NOMO-1 treated with DMSO at 0.1 percent for 48 hours (cell line): ENCODE results near the gene MACF1.

ENCODE experiments used
- DNase-seq: peaks from one replicate; lab custom pipeline; 2025; ENCODE audit not compliant: unreplicated experiment; lab: John Stamatoyannopoulos, UW

The MACF1 gene

GRCh38 chr1:39294531-39294930 lies 90.0 kb downstream of the MACF1 start:
- DNase-seq: no peak

- no peak for DNase-seq
Measured at GRCh38 chr1:39295901-39296300, 91.4 kb downstream of the MACF1 start.

- no peak for DNase-seq
Measured at GRCh38 chr1:39297551-39297950, 93.1 kb downstream of the MACF1 start.

- DNase-seq: no peak
Measured at GRCh38 chr1:39301606-39302005, 97.1 kb downstream of the MACF1 start.

GRCh38 chr1:39305555-39305954 lies 101.1 kb downstream of the MACF1 start:
- no peak for DNase-seq

- DNase-seq: peak; percentile 56
Measured at GRCh38 chr1:39310015-39310414, 105.5 kb downstream of the MACF1 start.

- no peak for DNase-seq
Measured at GRCh38 chr1:39310691-39311090, 106.2 kb downstream of the MACF1 start.

- DNase-seq: no peak
Measured at GRCh38 chr1:39317111-39317510, 112.6 kb downstream of the MACF1 start.

- DNase-seq: no peak
Measured at GRCh38 chr1:39317910-39318633, 113.6 kb downstream of the MACF1 start.

GRCh38 chr1:39321979-39322378 lies 117.5 kb downstream of the MACF1 start:
- DNase-seq: no peak

- no peak for DNase-seq
Measured at GRCh38 chr1:39322431-39322830, 117.9 kb downstream of the MACF1 start.

GRCh38 chr1:39324888-39325287 lies 120.4 kb downstream of the MACF1 start:
- DNase-seq: no peak

GRCh38 chr1:39326836-39327235 lies 122.3 kb downstream of the MACF1 start:
- DNase-seq: no peak

GRCh38 chr1:39328095-39328494 lies 123.6 kb downstream of the MACF1 start:
- no peak for DNase-seq

GRCh38 chr1:39328586-39329121 lies 124.2 kb downstream of the MACF1 start:
- no peak for DNase-seq

- DNase-seq: no peak
Measured at GRCh38 chr1:39331647-39332046, 127.2 kb downstream of the MACF1 start.

GRCh38 chr1:39332291-39332690 lies 127.8 kb downstream of the MACF1 start:
- DNase-seq: no peak

GRCh38 chr1:39332828-39333227 lies 128.3 kb downstream of the MACF1 start:
- no peak for DNase-seq

- DNase-seq: no peak
Measured at GRCh38 chr1:39333296-39333695, 128.8 kb downstream of the MACF1 start.

GRCh38 chr1:39335216-39335615 lies 130.7 kb downstream of the MACF1 start:
- DNase-seq: peak; percentile 26

GRCh38 chr1:39337067-39337466 lies 132.6 kb downstream of the MACF1 start:
- no peak for DNase-seq

- DNase-seq: no peak
Measured at GRCh38 chr1:39342776-39343175, 138.3 kb downstream of the MACF1 start.
